ENCODE measurements around the gene C6orf163. TPM values are rescaled to one million over a fixed set of nuclear protein-coding genes. Genes with fewer than 3 reads are reported as not detected.

The C6orf163 gene
- total and polyA plus RNA-seq, 10 of the 15 experiments (the other 5 are each of a cell fraction or from before 2014, with no cell fraction given) = 0.56 to 3.7 (median 1.2) TPM

DNA sequence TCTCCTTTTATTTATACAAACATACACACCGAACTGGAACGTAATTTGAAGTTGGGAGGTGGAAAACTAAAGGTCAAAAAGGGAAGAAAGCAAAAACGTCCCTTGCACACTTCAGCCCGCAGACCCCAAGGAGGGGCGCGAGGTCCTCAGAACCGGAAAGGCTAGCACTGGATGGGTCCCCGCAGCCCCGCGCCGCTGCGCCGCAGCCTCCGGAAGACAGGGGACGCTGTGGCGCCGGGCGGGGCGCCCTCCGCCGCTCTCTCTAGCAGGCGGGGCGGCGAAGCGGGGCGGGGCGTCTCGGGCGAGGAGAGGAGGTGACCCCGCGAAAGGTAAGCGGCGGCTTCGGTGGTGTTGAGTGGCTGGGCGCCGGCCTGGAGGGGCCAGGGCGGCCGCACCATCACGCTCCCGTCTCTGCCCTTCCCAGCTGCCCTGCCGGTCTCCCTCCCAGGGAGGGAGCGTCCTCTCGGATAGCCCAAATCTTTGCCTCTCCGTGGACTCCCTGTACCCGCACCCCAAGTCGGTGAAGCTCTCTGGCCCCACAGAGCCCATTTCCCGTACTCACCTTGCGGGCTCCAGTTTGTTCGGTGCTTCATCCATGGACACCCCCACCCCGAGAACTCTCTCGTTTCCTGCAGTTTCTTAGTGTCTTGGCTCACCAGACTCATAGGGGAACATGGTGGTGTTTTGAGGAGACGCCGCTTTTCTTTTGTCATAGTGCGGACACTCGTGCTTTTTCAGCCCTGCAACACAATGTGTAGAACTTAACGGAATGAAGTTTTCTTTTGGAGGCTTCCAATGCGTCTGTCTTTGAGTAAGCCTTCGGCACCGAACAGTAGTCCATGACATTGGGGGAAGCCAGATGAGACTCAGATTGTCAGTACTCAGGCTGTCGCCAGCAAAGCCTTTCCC is 22.1 kb upstream of the C6orf163 start, which contains the start of gene SMIM8 (continued):
- no peak for TF ChIP-seq PRDM15 (CRISPR knock-in tag; IDR thresholded peaks at IDR 0.05)
- peak; percentile 61 for TF ChIP-seq GATAD2B (conservative IDR thresholded peaks at IDR 0.05; ENCODE audit: low read depth)
- TF ChIP-seq, protein P1, sequence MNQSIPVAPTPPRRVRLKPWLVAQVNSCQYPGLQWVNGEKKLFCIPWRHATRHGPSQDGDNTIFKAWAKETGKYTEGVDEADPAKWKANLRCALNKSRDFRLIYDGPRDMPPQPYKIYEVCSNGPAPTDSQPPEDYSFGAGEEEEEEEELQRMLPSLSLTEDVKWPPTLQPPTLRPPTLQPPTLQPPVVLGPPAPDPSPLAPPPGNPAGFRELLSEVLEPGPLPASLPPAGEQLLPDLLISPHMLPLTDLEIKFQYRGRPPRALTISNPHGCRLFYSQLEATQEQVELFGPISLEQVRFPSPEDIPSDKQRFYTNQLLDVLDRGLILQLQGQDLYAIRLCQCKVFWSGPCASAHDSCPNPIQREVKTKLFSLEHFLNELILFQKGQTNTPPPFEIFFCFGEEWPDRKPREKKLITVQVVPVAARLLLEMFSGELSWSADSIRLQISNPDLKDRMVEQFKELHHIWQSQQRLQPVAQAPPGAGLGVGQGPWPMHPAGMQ (IDR thresholded peaks at IDR 0.05; ENCODE audit: borderline replicate concordance) = no peak
- TF ChIP-seq NBN (IDR thresholded peaks at IDR 0.05) = no peak
- TF ChIP-seq IKZF1 (conservative IDR thresholded peaks at IDR 0.05) = peak; percentile 69
- peak; percentile 65; the same call in 1 of the 3 replicates for TF ChIP-seq POU2F2 (IDR thresholded peaks at IDR 0.05; ENCODE audit: borderline replicate concordance, low read depth, low read length)
- TF ChIP-seq RCOR1 (conservative IDR thresholded peaks at IDR 0.05; ENCODE audit: low read depth, low read length) = 0 out of 2 replicates have a peak, but pooled peaks have one; percentile 22
- TF ChIP-seq ATF3 (IDR thresholded peaks at IDR 0.05; ENCODE audit: borderline replicate concordance, extremely low read depth, low read depth, low read length) = no peak
- peak; percentile 69 for TF ChIP-seq BACH1 (IDR thresholded peaks at IDR 0.05; ENCODE audit: borderline replicate concordance)
- peak; percentile 34 for TF ChIP-seq RAD21 (IDR thresholded peaks at IDR 0.05; ENCODE audit: insufficient read depth, low read depth, low read length)
- no peak for TF ChIP-seq ZBED1 (IDR thresholded peaks at IDR 0.05; ENCODE audit: borderline replicate concordance)
- TF ChIP-seq ATF7 (IDR thresholded peaks at IDR 0.05; ENCODE audit: low read depth) = no peak
- TF ChIP-seq ZNF622 (IDR thresholded peaks at IDR 0.05) = no peak
- no peak for TF ChIP-seq FOS (IDR thresholded peaks at IDR 0.05; ENCODE audit: borderline replicate concordance, extremely low read depth, insufficient read length)
- no peak for TF ChIP-seq IRF3 (IDR thresholded peaks at IDR 0.05)
- no peak for TF ChIP-seq NFYB (IDR thresholded peaks at IDR 0.05; ENCODE audit: insufficient read depth, low read depth, low read length)
- no peak for TF ChIP-seq EED (IDR thresholded peaks at IDR 0.05; ENCODE audit: low read depth)
- peak; percentile 54; the same call in 1 of the 2 replicates for TF ChIP-seq NKRF (conservative IDR thresholded peaks at IDR 0.05)
- no peak for TF ChIP-seq ZNF384 (IDR thresholded peaks at IDR 0.05; ENCODE audit: borderline replicate concordance, low read depth, low read length)
- no peak for TF ChIP-seq SIN3A (IDR thresholded peaks at IDR 0.05; ENCODE audit: low read depth, low read length)
- no peak for TF ChIP-seq MTA3 (IDR thresholded peaks at IDR 0.05; ENCODE audit: borderline replicate concordance, low read length)
- TF ChIP-seq ZNF207 (IDR thresholded peaks at IDR 0.05; ENCODE audit: borderline replicate concordance) = no peak
